Measurements from ENCODE around the gene RELL1.
"Not testable (repeated sequence)": the region's sequence is repeated elsewhere in the genome, so short reads cannot be mapped to it uniquely, and the experiment has no call there.

The RELL1 gene

DNA sequence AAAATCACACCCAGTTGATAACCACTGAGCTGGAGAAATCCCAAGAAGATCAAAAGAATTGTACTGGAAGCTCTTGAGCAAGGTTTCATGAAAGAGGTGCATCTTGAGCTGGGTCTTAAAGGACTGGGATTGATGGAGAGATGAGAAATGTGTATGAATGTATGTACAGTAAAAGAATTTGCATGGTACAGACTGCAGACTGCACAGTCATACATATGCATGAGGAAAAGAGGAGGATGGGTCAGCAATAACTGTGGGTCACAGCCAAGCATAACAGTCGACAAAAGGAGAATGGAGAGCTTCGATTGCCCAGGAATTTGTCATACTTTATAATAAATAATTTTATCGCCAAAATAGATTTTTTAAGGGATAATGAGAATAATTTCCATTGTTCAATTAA is 4.8 kb upstream of the RELL1 start:
- no peak for DNase-seq

- DNase-seq, result no peak
Measured at GRCh38 chr4:37689353-37690095, 3.3 kb upstream of the RELL1 start.

DNA sequence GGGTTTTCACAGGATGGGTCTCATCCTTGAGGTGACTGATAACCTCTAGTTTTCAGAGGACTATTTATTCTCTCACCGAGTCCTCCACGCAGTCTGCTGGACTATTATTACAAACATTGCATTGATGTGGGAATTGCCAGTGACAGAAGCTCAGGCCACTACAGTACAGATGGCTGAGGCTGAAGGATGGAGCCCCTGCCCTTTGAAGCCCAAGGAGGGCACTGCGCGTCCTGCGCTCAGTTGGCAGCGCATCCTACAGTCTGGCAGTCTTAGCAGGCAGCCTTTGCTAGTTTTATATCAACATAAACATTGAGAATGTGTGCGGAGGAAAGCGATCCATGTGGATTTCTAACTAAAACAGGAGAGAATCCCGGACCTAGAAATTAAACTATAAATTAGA is 1.5 kb upstream of the RELL1 start:
- no peak for DNase-seq

DNA sequence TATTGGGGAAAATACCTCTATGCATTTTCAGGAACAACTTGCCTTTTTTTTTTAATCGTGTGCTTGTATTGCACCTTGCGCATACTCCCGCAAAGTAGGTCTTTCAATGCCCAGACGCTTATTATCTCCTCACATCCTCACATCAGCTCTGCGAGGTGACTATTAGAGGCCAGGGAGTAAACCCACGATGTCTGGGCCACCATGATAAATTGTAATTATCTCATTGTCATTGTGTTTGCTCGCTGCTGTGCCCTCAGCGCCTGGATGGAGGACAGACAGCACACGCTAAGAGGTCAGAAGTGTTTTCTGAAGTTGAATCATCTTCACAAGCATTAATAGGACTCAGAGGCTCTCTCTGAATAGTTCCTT is 1.0 kb upstream of the RELL1 start:
- no peak for DNase-seq

DNA sequence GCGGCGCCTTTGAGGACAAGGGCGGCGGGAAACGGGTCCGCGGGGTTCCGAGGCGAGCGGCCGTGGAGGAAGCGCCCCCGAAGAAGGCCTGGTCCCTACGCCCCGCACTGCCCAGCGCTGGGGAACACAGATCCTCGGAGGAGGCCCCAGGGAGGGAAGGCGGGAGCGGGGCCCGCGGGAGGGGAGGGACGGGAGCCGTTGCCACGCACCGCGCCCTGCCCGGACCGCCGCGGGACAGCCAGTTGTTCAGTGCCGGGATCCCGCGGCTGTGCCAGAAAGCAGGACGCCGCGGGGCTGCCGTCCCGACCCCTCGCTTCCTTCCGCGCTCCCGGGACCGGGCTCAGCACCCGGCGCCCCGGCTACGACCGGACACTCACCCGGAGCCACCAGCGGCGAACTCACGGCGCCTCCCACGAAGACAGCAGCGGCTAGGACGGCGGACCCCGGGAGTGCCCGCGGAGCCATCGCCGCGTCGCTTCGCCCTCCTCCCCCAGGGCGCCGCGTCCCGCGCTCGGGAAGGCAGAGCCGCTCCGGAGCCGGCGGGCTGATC is 278 bp downstream of the RELL1 start:
- no peak for DNase-seq

GRCh38 chr4:37685161-37685822 is 884 bp downstream of the RELL1 start:
- no peak for DNase-seq

GRCh38 chr4:37684154-37684553 is 2.0 kb downstream of the RELL1 start:
- no peak for DNase-seq

- DNase-seq, result no peak
Measured at GRCh38 chr4:37682701-37683401, 3.3 kb downstream of the RELL1 start.

DNA sequence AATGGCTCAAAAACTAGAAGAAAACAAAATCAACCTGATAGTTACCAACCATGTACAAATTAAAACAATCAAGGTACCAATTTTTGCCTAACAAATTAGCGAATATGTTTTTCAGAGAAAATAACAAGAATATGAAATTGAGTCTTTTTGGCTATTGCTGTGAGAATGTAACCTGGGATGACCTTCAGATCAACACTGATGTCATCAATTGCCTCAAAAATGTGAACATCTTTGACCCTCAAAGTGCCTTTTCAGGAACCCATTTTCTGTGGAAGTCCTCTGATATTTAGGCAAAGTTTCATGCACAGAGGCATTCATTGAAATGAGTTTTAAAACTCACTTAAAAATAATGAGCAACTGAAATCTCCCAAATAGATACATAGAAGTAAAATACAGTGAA is 6.1 kb downstream of the RELL1 start:
- DNase-seq, result no peak

GRCh38 chr4:37679301-37679700 is 6.9 kb downstream of the RELL1 start:
- no peak for DNase-seq

DNA sequence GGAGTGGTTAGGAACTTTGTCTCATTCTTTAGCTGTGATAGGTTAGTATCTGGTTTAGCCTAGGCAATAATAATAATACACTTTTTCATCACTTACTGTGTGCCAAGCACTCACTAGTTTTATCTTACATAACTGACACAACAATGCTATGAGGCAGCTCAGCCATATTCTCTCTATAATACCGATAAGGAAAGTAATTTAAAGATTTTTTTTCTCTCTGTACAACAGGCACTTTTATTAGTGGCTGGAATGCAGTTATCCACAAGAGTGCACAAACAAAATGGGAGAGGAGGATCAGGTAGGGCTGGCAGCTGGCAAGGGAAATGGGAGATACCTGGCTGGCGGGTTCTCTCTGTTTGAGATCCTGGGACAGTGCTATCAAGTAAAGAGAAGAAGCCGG is 7.6 kb downstream of the RELL1 start:
- DNase-seq, result no peak

DNA sequence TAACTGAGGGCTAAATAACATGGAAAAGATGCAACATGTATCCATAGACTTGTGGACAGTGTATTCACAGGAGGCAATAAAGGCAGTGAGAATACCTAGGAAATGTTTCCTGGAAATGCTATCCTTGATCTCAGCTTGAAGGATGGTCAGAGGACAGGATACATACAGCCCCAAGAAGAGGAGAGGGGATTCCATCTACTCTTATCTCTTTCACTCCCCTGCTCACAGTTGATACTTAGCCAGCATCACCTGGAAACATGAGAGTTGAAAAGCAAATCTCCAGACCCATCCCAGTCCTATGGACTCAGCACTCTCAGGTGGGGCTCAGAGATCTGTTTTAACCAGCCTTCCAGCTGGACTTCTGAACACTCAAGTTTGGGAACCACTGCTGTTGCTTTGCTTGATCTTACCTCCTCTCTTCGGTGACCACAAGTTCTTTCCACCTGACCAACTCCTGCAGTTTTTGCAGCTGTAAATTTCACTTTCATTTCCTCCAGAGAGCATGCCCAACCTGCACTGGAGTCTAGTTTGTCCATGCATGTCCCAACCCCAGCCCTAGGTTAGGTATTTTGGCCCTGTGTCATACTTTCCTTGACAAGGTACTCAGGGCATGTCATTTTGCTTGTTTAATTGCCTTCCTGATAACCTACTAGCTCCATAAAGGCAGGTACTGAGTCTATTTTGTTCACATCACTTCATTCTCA is 10.4 kb downstream of the RELL1 start:
- no peak for DNase-seq

- DNase-seq, result no peak
Measured at GRCh38 chr4:37674439-37674838, 11.7 kb downstream of the RELL1 start.

- no peak for DNase-seq
Measured at GRCh38 chr4:37673538-37674192, 12.5 kb downstream of the RELL1 start.

- DNase-seq, result no peak
Measured at GRCh38 chr4:37671072-37671471, 15.1 kb downstream of the RELL1 start.

- DNase-seq, result no peak
Measured at GRCh38 chr4:37670249-37670648, 15.9 kb downstream of the RELL1 start.

DNA sequence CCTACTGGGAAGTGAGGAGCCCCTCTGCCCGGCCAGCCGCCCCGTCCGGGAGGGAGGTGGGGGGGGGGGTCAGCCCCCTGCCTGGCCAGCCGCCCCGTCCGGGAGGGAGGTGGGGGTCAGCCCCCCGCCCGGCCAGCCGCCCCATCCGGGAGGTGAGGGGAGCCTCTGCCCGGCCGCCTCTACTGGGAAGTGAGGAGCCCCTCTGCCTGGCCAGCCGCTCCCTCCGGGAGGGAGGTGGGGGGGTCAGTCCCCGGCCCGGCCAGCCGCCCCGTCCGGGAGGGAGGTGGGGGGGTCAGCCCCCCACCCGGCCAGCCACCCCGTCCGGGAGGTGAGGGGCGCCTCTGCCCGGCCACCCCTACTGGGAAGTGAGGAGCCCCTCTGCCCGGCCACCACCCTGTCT is 17.1 kb downstream of the RELL1 start:
- not testable (repeated sequence) for DNase-seq

DNA sequence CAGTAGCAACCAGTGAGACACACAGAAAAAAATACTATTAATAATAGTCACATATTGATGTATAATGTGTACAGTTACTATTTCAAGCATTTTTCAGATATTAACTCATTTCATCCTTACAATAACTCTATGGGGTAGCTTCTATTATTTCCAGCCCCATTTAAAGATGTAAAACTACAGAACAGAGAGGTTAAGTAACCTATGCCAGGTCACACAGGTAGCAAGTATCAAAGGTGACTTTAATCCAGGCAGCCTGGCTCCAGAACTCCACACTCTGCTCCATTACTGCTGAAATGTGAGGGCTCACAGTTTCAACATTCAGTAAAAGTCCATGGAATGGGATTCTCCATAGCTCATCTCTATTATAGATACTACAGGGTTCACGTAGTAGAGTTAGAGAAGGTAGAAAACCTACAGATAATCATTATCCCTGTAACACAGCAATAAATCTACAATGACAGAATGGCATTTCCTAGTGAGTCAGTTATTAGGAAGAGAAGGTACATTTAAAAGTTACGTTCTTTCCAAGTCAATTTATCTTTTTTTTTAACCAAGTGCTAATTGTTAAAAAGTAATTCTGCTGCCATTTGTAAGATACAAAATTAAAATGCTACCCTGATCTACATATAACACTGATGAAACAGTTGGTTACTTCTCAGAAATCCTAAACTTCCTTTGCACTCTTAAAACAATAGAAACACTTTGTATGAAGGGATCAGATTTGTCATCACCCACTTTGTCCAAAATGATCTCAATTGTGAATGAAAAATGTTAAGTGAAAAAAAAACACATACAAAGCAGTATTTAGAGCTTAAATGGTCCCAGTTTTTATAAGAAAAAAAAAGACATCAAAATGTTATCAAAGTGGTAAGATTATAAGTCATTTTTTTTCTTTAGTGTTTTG is 18.7 kb downstream of the RELL1 start:
- DNase-seq, result peak; percentile 14

DNA sequence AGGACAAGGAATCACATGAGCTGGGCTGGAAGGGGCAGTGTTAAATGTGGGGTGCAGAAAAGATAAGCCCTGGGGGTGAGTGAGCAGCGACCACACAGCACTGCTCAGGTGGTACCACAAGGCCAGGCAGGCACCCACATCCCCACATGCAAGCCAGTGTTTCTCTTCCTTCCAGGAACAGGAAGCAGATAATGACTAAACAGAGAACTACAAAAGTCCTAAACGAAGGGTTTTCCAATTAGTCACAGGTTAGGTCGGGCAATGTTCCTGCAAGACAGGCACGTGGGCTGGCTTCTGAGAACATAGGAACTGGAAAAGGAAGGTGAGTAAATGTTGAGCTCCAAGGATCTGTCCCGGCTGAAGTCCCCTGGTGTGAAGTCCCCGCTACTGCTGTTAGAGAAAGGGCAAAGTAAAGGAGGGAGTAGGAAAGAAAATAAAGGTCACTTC is 19.5 kb downstream of the RELL1 start:
- DNase-seq, result peak; percentile 99

DNA sequence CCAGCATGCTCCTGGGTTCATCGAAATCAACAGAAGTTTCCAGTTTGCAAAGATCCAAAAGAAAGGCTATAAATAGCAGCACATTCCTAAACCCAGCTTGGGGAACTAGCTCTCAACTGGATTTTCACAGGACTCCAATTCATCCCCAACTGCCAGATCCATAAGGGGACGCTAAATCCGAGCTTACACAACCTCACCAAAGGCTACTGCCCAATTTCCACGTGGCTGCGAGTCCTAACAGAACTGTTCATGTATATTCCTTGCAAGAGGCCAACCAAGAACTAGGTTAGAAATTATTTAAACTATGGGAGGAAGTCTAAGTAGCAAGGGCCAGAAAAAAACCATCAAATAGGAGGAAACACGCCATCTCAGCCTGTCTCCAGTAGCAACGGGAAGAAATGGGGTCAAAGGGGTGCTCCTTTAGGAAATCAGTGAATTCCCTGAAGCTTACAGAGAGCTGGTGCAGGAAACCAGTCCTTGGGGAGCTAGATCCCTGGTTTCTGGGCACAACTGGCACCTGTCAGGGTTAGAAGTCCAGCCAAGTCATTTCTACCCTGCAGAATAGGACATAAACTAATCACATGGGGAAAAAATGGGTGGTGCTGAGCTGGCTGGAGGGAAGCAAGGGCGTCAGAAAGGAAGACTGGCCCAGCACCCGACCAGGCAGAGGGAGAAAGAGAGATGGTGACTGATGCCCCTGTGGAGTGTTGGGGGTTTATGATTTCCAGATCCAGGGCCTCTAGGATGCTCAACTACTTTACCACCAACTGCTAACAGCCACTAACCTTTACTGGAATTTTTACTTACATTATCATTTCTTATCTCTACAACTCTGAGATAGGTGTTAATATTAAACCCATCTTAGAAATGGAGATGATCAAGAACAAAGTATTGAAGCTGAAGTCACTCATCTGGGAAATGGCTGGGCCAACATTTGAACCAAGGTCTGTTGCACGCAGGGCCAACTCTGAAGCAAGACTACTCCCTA is 20.5 kb downstream of the RELL1 start:
- DNase-seq, result peak; percentile 22
